SU-DHL-6 (cell line): ENCODE results near the gene DDX10.

Source experiments
- H2AFZ ChIP-seq: fragments of 200-600 bp; sonication (generic); 2 replicates; pipeline ENCODE4 v1.6.1; 2014; ENCODE audit warnings: low read depth, mild to moderate bottlenecking, moderate library complexity, mixed read lengths, antibody characterized with exemption, low read length; ENCODE audit not compliant: severe bottlenecking
- H3F3A ChIP-seq: fragments of 200-600 bp; shearing (Covaris generic); 2 replicates; pipeline ENCODE4 v1.6.0; 2016; ENCODE audit warnings: antibody characterized with exemption, mild to moderate bottlenecking; ENCODE audit not compliant: insufficient read depth
- H3K27ac ChIP-seq: fragments of 200-600 bp; sonication (generic); 2 replicates; pipeline ENCODE4 v1.5.1; 2016; ENCODE audit warnings: low read depth, mild to moderate bottlenecking, low read length, moderate library complexity, mixed read lengths
- H3K27me3 ChIP-seq: fragments of 200-600 bp; sonication (generic), shearing (Covaris generic); 2 replicates; pipeline ENCODE4 v1.6.0; 2014; ENCODE audit warnings: mild to moderate bottlenecking, low read length
- H3K36me3 ChIP-seq: fragments of 200-600 bp; sonication (generic); 2 replicates; pipeline ENCODE4 v1.6.1; 2014; ENCODE audit warnings: mild to moderate bottlenecking, low read length, mixed read lengths
- H3K4me2 ChIP-seq: fragments of 300-600, 200-600 bp; shearing (Covaris generic), sonication (generic); 2 replicates; pipeline ENCODE4 v1.6.0; 2014; ENCODE audit warnings: low read length, low read depth, mild to moderate bottlenecking; ENCODE audit not compliant: poor library complexity, severe bottlenecking
- H3K4me3 ChIP-seq: fragments of 200-600 bp; sonication (generic); 2 replicates; pipeline ENCODE4 v1.5.1; 2014; ENCODE audit warnings: antibody characterized with exemption, low read length, mild to moderate bottlenecking, mixed read lengths; ENCODE audit not compliant: insufficient read depth, poor library complexity, severe bottlenecking
- H3K79me2 ChIP-seq: fragments of 200-600 bp; sonication (generic); 2 replicates; pipeline ENCODE4 v1.6.1; 2014; ENCODE audit warnings: mild to moderate bottlenecking, low read length, moderate library complexity; ENCODE audit not compliant: insufficient read depth
- H3K9ac ChIP-seq: fragments of 200-600 bp; sonication (generic); 2 replicates; pipeline ENCODE4 v1.7.0; 2014; ENCODE audit warnings: mild to moderate bottlenecking, low read length
- H3K9me2 ChIP-seq: fragments of 200-600 bp; sonication (generic); replicated peaks from 2 replicates; pipeline ENCODE4 v1.6.1; 2014; ENCODE audit warnings: low read length; ENCODE audit not compliant: insufficient read depth
- H3K9me3 ChIP-seq: fragments of 200-600 bp; sonication (generic); 2 replicates; pipeline ENCODE4 v1.6.1; 2014; ENCODE audit warnings: low read length, mixed read lengths; ENCODE audit not compliant: insufficient read depth
- H4K20me1 ChIP-seq: fragments of 200-600 bp; sonication (generic); 2 replicates; pipeline ENCODE4 v1.6.1; 2014; ENCODE audit warnings: low read depth, mild to moderate bottlenecking, antibody characterized with exemption, low read length, moderate library complexity, mixed read lengths
- CTCF ChIP-seq: fragments of 200-600 bp; sonication (generic); IDR thresholded peaks from one replicate; pipeline ENCODE4 v1.5.1; 2017; ENCODE audit warnings: antibody characterized with exemption, mild to moderate bottlenecking, low read length, moderate library complexity; ENCODE audit not compliant: insufficient read depth, poor library complexity, severe bottlenecking
- EZH2phosphoT487 ChIP-seq: fragments of 200-600 bp; sonication (generic), shearing (Covaris generic); conservative IDR thresholded peaks from 2 replicates; pipeline ENCODE4 v1.6.1; 2018; ENCODE audit warnings: mild to moderate bottlenecking, antibody characterized with exemption, low read length, moderate library complexity, mixed read lengths

The DDX10 gene

GRCh38 chr11:108961095-108961494 lies 296.2 kb downstream of the DDX10 start:
- Histone ChIP-seq H3K27ac (no peak overlapping the region), H3K4me2 (no peak overlapping the region), H2AFZ (no peak overlapping the region)

GRCh38 chr11:108963118-108963517 lies 298.2 kb downstream of the DDX10 start:
- Histone ChIP-seq H3K27ac (no peak overlapping the region), H3K9me2 (no peaks in the 10 kb centered on the region), H4K20me1 (no peaks in the 10 kb centered on the region), H3K4me3 (no peak overlapping the region), H2AFZ (no peak overlapping the region), H3K4me2 (no peak overlapping the region), H3K27me3 (no peaks in the 10 kb centered on the region), H3K79me2 (no peaks in the 10 kb centered on the region), H3K9me3 (no peaks in the 10 kb centered on the region), H3K9ac (no peak overlapping the region), H3F3A (no peaks in the 10 kb centered on the region), H3K36me3 (no peaks in the 10 kb centered on the region)
- no peak for TF ChIP-seq EZH2phosphoT487
- TF ChIP-seq CTCF, result no peak

More at GRCh38 chr11:108961095-108961494, 296.2 kb downstream of the DDX10 start:
- H3K36me3 ChIP-seq, result no peaks in the 10 kb centered on the region
- H3K9ac ChIP-seq, result no peak overlapping the region
- TF ChIP-seq EZH2phosphoT487 (no peak), CTCF (no peak)
- H3K79me2 ChIP-seq, result no peaks in the 10 kb centered on the region
- no peaks in the 10 kb centered on the region for H3K9me2 ChIP-seq
- H3F3A ChIP-seq, result no peaks in the 10 kb centered on the region
- no peak overlapping the region for H3K4me3 ChIP-seq
- no peaks in the 10 kb centered on the region for H3K9me3 ChIP-seq
- no peaks in the 10 kb centered on the region for H4K20me1 ChIP-seq
- no peaks in the 10 kb centered on the region for H3K27me3 ChIP-seq

- Histone ChIP-seq H3K4me3 (no peak overlapping the region), H3K36me3 (no peaks in the 10 kb centered on the region), H3K9me2 (no peaks in the 10 kb centered on the region), H3K4me2 (no peak overlapping the region), H3K9me3 (no peaks in the 10 kb centered on the region), H4K20me1 (no peaks in the 10 kb centered on the region), H3K27me3 (no peaks in the 10 kb centered on the region), H2AFZ (no peak overlapping the region), H3K27ac (no peak overlapping the region), H3K9ac (no peak overlapping the region), H3F3A (no peaks in the 10 kb centered on the region), H3K79me2 (no peaks in the 10 kb centered on the region)
- no peak for TF ChIP-seq EZH2phosphoT487
- TF ChIP-seq CTCF, result no peak
Measured at GRCh38 chr11:108965306-108966001, 300.6 kb downstream of the DDX10 start.
